ENCODE measurements around the gene TP53INP2.
"Not testable (repeated sequence)": the region's sequence is repeated elsewhere in the genome, so short reads cannot be mapped to it uniquely, and the experiment has no call there.

The TP53INP2 gene

GRCh38 chr20:34704177-34705007 is at the start of gene TP53INP2:
TSS of gene TP53INP2 (plus strand) at chr20:34704344. CDS start at chr20:34708740, 4,396 bp downstream.
- peak; percentile 92 to 96 (median 96) for DNase-seq

- DNase-seq, result not testable (repeated sequence)
Measured at GRCh38 chr20:34658654-34659053, 45.5 kb upstream of the TP53INP2 start.

GRCh38 chr20:34661811-34662210 is 42.3 kb upstream of the TP53INP2 start:
- DNase-seq, result not testable (repeated sequence)

- DNase-seq, result no peak
Measured at GRCh38 chr20:34663213-34663943, 40.8 kb upstream of the TP53INP2 start.

- DNase-seq, result not testable (repeated sequence)
Measured at GRCh38 chr20:34664751-34665150, 39.4 kb upstream of the TP53INP2 start.

GRCh38 chr20:34669094-34669493 is 35.0 kb upstream of the TP53INP2 start:
- DNase-seq, result no peak

GRCh38 chr20:34673412-34673811 is 30.7 kb upstream of the TP53INP2 start:
- DNase-seq, result no peak

GRCh38 chr20:34675561-34675960 is 28.6 kb upstream of the TP53INP2 start:
- DNase-seq, result peak in 1 of 3 experiments; percentile 23

- DNase-seq, result no peak
Measured at GRCh38 chr20:34675993-34676641, 28.0 kb upstream of the TP53INP2 start.

GRCh38 chr20:34676642-34677373 is 27.3 kb upstream of the TP53INP2 start, which contains the start of gene PIGU:
TSS of gene PIGU (minus strand) at chr20:34677092. CDS start at chr20:34677085, 7 bp downstream.
- peak; percentile 95 to 99 (median 98) for DNase-seq

- no peak for DNase-seq
Measured at GRCh38 chr20:34680586-34681175, 23.5 kb upstream of the TP53INP2 start.

- DNase-seq, result no peak
Measured at GRCh38 chr20:34683667-34684066, 20.5 kb upstream of the TP53INP2 start.

GRCh38 chr20:34689486-34689885 is 14.7 kb upstream of the TP53INP2 start:
- DNase-seq, result no peak

GRCh38 chr20:34691838-34692237 is 12.3 kb upstream of the TP53INP2 start:
- no peak for DNase-seq

GRCh38 chr20:34693414-34693813 is 10.7 kb upstream of the TP53INP2 start:
- peak in 1 of 3 experiments; percentile 58 for DNase-seq

- DNase-seq, result no peak
Measured at GRCh38 chr20:34701405-34702085, 2.6 kb upstream of the TP53INP2 start.

- peak in 1 of 3 experiments; percentile 47 for DNase-seq
Measured at GRCh38 chr20:34703061-34703423, 1.1 kb upstream of the TP53INP2 start.

- DNase-seq, result peak; percentile 26 to 85 (median 84)
Measured at GRCh38 chr20:34703424-34704176, 544 bp upstream of the TP53INP2 start.

- DNase-seq, result peak in 2 of 3 experiments; percentile 54 to 75
Measured at GRCh38 chr20:34705008-34705396, 858 bp downstream of the TP53INP2 start.

GRCh38 chr20:34705397-34706301 is 1.5 kb downstream of the TP53INP2 start:
- peak in 2 of 3 experiments; percentile 46 to 71 for DNase-seq
